ENCODE data around the gene LPP. TPM values are rescaled to one million over a fixed set of nuclear protein-coding genes. Genes with fewer than 3 reads are reported as not detected.

Gene LPP
- total and polyA plus RNA-seq, 2 of the 13 experiments (the other 11 are each of a cell fraction or from before 2014, with no cell fraction given): 19.2 to 29.9 TPM

DNA sequence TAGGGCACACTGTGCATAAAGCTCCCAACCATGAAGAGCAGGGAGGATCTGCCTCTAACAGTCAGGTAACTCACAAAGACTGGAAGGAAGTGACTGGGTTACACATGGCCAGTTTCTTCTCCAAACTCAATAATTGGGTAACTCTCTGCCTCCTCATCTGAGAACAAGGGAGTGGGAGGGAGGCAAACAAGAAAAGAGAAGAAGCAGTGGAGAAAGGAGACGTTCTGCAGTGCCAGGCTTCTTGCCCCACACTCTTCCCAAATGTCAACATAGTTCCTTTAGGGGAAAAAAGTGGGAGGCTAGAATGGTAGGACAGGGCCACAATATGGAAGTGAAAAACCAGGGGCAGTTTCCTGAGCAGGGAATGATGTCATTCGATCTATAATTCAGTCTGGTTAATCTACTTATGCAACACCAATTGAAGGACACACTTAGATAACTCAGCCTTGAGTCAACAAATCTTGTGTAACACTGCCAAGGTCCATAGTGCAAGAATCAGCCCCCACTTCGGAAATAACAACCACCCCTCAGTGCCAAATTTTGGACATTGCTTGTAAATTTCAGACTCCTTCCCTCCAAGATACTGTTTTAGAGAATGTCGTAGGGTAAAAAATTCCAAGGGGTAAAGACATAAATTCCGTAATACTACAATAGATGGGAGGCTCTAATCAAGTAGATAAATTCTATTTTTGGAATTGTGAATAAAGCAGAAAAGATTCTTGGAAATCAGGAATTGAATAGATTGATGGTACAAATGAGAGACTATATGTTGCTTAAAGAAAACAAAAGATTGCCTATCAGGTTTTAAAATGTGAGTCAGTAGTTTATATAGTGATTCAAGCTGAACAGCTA, 143.0 kb downstream of the LPP start (continued):
- TF ChIP-seq, protein P1, sequence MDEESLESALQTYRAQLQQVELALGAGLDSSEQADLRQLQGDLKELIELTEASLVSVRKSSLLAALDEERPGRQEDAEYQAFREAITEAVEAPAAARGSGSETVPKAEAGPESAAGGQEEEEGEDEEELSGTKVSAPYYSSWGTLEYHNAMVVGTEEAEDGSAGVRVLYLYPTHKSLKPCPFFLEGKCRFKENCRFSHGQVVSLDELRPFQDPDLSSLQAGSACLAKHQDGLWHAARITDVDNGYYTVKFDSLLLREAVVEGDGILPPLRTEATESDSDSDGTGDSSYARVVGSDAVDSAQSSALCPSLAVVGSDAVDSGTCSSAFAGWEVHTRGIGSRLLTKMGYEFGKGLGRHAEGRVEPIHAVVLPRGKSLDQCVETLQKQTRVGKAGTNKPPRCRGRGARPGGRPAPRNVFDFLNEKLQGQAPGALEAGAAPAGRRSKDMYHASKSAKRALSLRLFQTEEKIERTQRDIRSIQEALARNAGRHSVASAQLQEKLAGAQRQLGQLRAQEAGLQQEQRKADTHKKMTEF (CRISPR knock-in tag; IDR thresholded peaks at IDR 0.05): peak; percentile 99
- TF ChIP-seq FOXA1 (IDR thresholded peaks at IDR 0.05) (no peak), FOXA1 (CRISPR knock-in tag; IDR thresholded peaks at IDR 0.05) (peak; percentile 97), ZBTB7A (CRISPR knock-in tag; IDR thresholded peaks at IDR 0.05) (peak; percentile 87), MIER3 (CRISPR knock-in tag; IDR thresholded peaks at IDR 0.05; ENCODE audit: borderline replicate concordance) (peak; percentile 99), TBL1XR1 (IDR thresholded peaks at IDR 0.05; ENCODE audit: borderline replicate concordance, low read length, partially characterized antibody) (peak; percentile 99), ZNF230 (CRISPR knock-in tag; IDR thresholded peaks at IDR 0.05) (0 out of 2 replicates have a peak, but pooled peaks have one; percentile 42), ATM (IDR thresholded peaks at IDR 0.05; ENCODE audit: borderline replicate concordance) (peak; percentile 99), RAD51 (IDR thresholded peaks at IDR 0.05; ENCODE audit: borderline replicate concordance) (no peak), ZFP1 (CRISPR knock-in tag; IDR thresholded peaks at IDR 0.05) (peak; percentile 95), PPARG (CRISPR knock-in tag; conservative IDR thresholded peaks at IDR 0.05) (peak; percentile 93), CBX5 (CRISPR knock-in tag; IDR thresholded peaks at IDR 0.05; ENCODE audit: borderline replicate concordance) (peak; percentile 58; the same call in 1 of the 2 replicates), NAIF1 (CRISPR knock-in tag; IDR thresholded peaks at IDR 0.05; ENCODE audit: borderline replicate concordance) (peak; percentile 78; the same call in 1 of the 2 replicates), ZNF143 (CRISPR knock-in tag; IDR thresholded peaks at IDR 0.05) (no peak), ZNF10 (CRISPR knock-in tag; IDR thresholded peaks at IDR 0.05; ENCODE audit: borderline replicate concordance, low read depth) (no peak), THAP11 (CRISPR knock-in tag; IDR thresholded peaks at IDR 0.05) (peak; percentile 85)
- TF ChIP-seq, protein P2, sequence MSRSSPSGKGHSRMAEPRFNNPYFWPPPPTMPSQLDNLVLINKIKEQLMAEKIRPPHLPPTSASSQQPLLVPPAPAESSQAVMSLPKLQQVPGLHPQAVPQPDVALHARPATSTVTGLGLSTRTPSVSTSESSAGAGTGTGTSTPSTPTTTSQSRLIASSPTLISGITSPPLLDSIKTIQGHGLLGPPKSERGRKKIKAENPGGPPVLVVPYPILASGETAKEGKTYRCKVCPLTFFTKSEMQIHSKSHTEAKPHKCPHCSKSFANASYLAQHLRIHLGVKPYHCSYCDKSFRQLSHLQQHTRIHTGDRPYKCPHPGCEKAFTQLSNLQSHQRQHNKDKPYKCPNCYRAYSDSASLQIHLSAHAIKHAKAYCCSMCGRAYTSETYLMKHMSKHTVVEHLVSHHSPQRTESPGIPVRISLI (CRISPR knock-in tag; IDR thresholded peaks at IDR 0.05; ENCODE audit: borderline replicate concordance): peak; percentile 67; the same call in 1 of the 2 replicates
- TF ChIP-seq, protein P3, sequence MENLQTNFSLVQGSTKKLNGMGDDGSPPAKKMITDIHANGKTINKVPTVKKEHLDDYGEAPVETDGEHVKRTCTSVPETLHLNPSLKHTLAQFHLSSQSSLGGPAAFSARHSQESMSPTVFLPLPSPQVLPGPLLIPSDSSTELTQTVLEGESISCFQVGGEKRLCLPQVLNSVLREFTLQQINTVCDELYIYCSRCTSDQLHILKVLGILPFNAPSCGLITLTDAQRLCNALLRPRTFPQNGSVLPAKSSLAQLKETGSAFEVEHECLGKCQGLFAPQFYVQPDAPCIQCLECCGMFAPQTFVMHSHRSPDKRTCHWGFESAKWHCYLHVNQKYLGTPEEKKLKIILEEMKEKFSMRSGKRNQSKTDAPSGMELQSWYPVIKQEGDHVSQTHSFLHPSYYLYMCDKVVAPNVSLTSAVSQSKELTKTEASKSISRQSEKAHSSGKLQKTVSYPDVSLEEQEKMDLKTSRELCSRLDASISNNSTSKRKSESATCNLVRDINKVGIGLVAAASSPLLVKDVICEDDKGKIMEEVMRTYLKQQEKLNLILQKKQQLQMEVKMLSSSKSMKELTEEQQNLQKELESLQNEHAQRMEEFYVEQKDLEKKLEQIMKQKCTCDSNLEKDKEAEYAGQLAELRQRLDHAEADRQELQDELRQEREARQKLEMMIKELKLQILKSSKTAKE (CRISPR knock-in tag; IDR thresholded peaks at IDR 0.05; ENCODE audit: borderline replicate concordance): peak; percentile 96
- TF ChIP-seq, protein P4, sequence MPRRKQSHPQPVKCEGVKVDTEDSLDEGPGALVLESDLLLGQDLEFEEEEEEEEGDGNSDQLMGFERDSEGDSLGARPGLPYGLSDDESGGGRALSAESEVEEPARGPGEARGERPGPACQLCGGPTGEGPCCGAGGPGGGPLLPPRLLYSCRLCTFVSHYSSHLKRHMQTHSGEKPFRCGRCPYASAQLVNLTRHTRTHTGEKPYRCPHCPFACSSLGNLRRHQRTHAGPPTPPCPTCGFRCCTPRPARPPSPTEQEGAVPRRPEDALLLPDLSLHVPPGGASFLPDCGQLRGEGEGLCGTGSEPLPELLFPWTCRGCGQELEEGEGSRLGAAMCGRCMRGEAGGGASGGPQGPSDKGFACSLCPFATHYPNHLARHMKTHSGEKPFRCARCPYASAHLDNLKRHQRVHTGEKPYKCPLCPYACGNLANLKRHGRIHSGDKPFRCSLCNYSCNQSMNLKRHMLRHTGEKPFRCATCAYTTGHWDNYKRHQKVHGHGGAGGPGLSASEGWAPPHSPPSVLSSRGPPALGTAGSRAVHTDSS (CRISPR knock-in tag; conservative IDR thresholded peaks at IDR 0.05): no peak
- TF ChIP-seq, protein P5, sequence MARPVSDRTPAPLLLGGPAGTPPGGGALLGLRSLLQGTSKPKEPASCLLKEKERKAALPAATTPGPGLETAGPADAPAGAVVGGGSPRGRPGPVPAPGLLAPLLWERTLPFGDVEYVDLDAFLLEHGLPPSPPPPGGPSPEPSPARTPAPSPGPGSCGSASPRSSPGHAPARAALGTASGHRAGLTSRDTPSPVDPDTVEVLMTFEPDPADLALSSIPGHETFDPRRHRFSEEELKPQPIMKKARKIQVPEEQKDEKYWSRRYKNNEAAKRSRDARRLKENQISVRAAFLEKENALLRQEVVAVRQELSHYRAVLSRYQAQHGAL (CRISPR knock-in tag; IDR thresholded peaks at IDR 0.05; ENCODE audit: not compliant biosample characterization): peak; percentile 85
- TF ChIP-seq, protein P6, sequence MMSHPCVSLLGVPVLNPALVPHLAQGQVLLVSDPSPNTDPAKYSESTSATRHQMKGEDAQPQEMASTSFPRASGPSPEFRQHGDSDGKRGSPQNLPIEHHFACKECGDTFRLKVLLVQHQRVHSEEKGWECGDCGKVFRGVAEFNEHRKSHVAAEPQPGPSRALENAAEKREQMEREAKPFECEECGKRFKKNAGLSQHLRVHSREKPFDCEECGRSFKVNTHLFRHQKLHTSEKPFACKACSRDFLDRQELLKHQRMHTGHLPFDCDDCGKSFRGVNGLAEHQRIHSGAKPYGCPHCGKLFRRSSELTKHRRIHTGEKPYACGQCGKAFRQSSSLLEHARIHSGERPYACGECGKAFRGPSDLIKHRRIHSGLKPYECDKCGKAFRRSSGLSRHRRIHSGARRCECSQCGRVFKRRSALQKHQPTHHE (CRISPR knock-in tag; IDR thresholded peaks at IDR 0.05; ENCODE audit: borderline replicate concordance): peak; percentile 38; the same call in 1 of the 2 replicates
